Activated B cell treated with CpG ODN at 0.5 μM for 24 hours (primary cell): ENCODE results near the gene EMCN. TPM values are rescaled to one million over a fixed set of nuclear protein-coding genes. Genes with fewer than 3 reads are reported as not detected.

ENCODE experiments used
- ATAC-seq: fragments of 200-7000 bp; cut with Tn5 transposase; one replicate; pipeline ENCODE4 v1.10.0; 2021; ENCODE audit warnings: low read depth, mild to moderate bottlenecking, moderate library complexity
- CTCF ChIA-PET: fragments of 350-600 bp; sonication (Branson Sonifier 250); formaldehyde crosslinking; loops from one replicate; lab custom pipeline; 2021; ENCODE audit warnings: antibody characterized with exemption; lab: Charles Lee
- POLR2A ChIA-PET: fragments of 350-600 bp; sonication (Branson Sonifier 250); formaldehyde crosslinking; loops from one replicate; lab custom pipeline; 2021; ENCODE audit warnings: antibody characterized with exemption; lab: Charles Lee
- DNase-seq: peaks from one replicate; pipeline ENCODE4 v3.0.0; 2022
- H3K27ac Mint-ChIP-seq: one replicate; pipeline ENCODE4 v1.8.0; 2020; ENCODE audit warnings: mixed read lengths
- H3K27me3 Mint-ChIP-seq: one replicate; pipeline ENCODE4 v1.8.0; 2021; ENCODE audit warnings: mixed read lengths
- H3K36me3 Mint-ChIP-seq: one replicate; pipeline ENCODE4 v1.8.0; 2021; ENCODE audit warnings: low read depth, mixed read lengths
- H3K4me1 Mint-ChIP-seq: one replicate; pipeline ENCODE4 v1.8.0; 2021; ENCODE audit warnings: mixed read lengths
- H3K4me3 Mint-ChIP-seq: one replicate; pipeline ENCODE4 v1.8.0; 2020; ENCODE audit warnings: mild to moderate bottlenecking, mixed read lengths
- H3K9me3 Mint-ChIP-seq: one replicate; pipeline ENCODE4 v1.8.0; 2020; ENCODE audit warnings: mixed read lengths
- CTCF ChIP-seq: fragments of 200-600 bp; IDR thresholded peaks from one replicate; pipeline ENCODE4 v1.8.0; 2022; ENCODE audit warnings: antibody characterized with exemption, mild to moderate bottlenecking
- intact Hi-C: fragments of 100-400 bp; cut with micrococcal nuclease; formaldehyde crosslinking; loops from one replicate; pipeline ENCODE4 v1.15.1; 2024
- total RNA-seq: library from RNA; stranded (reverse); gene quantifications from 2 replicates; pipeline ENCODE4 v1.2.3, GENCODE V29; 2022

The EMCN gene
- total RNA-seq, 1 donor from 2014 or later: not detected

- Mint-ChIP-seq H3K9me3 (peaks cover 11% of the 10 kb centered on the region), H3K27me3 (no peaks in the 10 kb centered on the region), H3K27ac (no peak overlapping the region), H3K4me1 (no peaks in the 10 kb centered on the region), H3K36me3 (no peaks in the 10 kb centered on the region), H3K4me3 (no peak overlapping the region)
- no peak for TF ChIP-seq CTCF
- CTCF ChIA-PET: no interaction called here
- intact Hi-C loops: no loop called here
- no peak for ATAC-seq
- POLR2A ChIA-PET: no interaction called here
- DNase-seq: no peak
Observed at GRCh38 chr4:100525686-100526085, 7.9 kb upstream of the EMCN start.

- H3K4me1 Mint-ChIP-seq: peaks cover 2% of the 10 kb centered on the region
- intact Hi-C loops: no loop called here
- no peak overlapping the region for H3K27ac Mint-ChIP-seq
- peaks cover 2% of the 10 kb centered on the region for H3K9me3 Mint-ChIP-seq
- no peak for TF ChIP-seq CTCF
- H3K36me3 Mint-ChIP-seq: no peaks in the 10 kb centered on the region
- H3K27me3 Mint-ChIP-seq: peaks cover 26% of the 10 kb centered on the region
- no peak overlapping the region for H3K4me3 Mint-ChIP-seq
- DNase-seq: no peak
- ATAC-seq: no peak
- ChIA-PET CTCF (no interaction called here), POLR2A (interaction anchor here (0.6 kb wide), 1 partner anchor 128 kb away, joined by 4 read pairs; no protein-coding TSS in a partner anchor)
Observed at GRCh38 chr4:100519205-100519604, 1.4 kb upstream of the EMCN start.

DNA sequence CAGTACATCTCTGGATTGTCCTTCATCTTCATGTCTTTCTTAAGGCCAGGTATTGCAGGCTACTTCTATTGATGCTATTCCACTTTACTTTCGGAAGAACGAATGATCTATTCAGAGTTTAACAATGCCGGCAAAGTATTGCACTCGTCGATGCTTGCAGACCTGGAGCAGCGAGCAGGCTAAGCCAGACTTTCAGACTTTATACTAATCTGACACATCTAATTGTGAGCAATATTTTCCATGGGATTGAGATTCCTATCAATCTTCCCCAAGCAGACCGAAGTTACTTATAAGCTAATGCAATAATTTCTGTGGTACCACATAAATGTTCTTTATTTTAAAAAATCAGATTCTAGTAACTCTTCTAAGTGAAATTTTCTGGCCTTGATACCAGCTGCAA lies 1.6 kb downstream of the EMCN start:
- Mint-ChIP-seq H3K4me1 (peaks cover 2% of the 10 kb centered on the region), H3K36me3 (no peaks in the 10 kb centered on the region), H3K27ac (no peak overlapping the region), H3K4me3 (no peak overlapping the region), H3K9me3 (no peaks in the 10 kb centered on the region), H3K27me3 (peaks cover 26% of the 10 kb centered on the region)
- POLR2A ChIA-PET: no interaction called here
- CTCF ChIA-PET: no interaction called here
- no peak for DNase-seq
- no peak for TF ChIP-seq CTCF
- intact Hi-C loops: no loop called here
- ATAC-seq: no peak

- H3K27me3 Mint-ChIP-seq: peaks cover 16% of the 10 kb centered on the region
- DNase-seq: no peak
- ChIA-PET CTCF (no interaction called here), POLR2A (no interaction called here)
- H3K36me3 Mint-ChIP-seq: no peaks in the 10 kb centered on the region
- no peak for ATAC-seq
- H3K27ac Mint-ChIP-seq: no peak overlapping the region
- intact Hi-C loops: no loop called here
- TF ChIP-seq CTCF: no peak
- no peaks in the 10 kb centered on the region for H3K4me1 Mint-ChIP-seq
- H3K4me3 Mint-ChIP-seq: no peak overlapping the region
- H3K9me3 Mint-ChIP-seq: no peaks in the 10 kb centered on the region
Observed at GRCh38 chr4:100511896-100512295, 5.9 kb downstream of the EMCN start.

DNA sequence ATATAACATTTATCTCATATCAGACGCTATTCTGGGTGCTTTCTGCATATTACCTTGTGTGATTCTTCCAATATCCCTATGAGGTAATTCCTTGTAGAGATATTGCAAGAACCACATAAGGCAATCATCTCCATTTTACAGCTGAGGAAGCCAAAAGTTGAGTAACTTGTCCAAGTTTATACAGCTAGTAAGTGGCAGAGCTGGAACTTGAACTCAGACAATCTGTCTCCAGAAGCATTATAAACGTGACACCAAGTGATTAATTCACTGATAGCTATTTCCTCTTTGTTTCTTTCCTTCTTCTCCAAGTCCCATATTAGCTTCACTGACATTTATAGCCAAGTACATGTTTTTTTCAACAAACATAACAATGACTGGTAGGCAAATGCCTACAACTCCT lies 7.3 kb downstream of the EMCN start:
- TF ChIP-seq CTCF: no peak
- DNase-seq (no peak), ATAC-seq (no peak)
- ChIA-PET POLR2A (no interaction called here), CTCF (no interaction called here)
- Mint-ChIP-seq H3K27me3 (peaks cover 6% of the 10 kb centered on the region), H3K4me3 (no peak overlapping the region), H3K27ac (no peak overlapping the region), H3K4me1 (no peaks in the 10 kb centered on the region), H3K9me3 (no peaks in the 10 kb centered on the region), H3K36me3 (no peaks in the 10 kb centered on the region)
- intact Hi-C loops: no loop called here
